GM21529 (cell line): ENCODE measurements around the gene AGBL1.

Experiments used
- ATAC-seq: cut with Tn5 transposase; IDR thresholded peaks from one replicate; pipeline ENCODE4 v1.9.1; 2021; ENCODE audit not compliant: unreplicated experiment

AGBL1 gene

DNA sequence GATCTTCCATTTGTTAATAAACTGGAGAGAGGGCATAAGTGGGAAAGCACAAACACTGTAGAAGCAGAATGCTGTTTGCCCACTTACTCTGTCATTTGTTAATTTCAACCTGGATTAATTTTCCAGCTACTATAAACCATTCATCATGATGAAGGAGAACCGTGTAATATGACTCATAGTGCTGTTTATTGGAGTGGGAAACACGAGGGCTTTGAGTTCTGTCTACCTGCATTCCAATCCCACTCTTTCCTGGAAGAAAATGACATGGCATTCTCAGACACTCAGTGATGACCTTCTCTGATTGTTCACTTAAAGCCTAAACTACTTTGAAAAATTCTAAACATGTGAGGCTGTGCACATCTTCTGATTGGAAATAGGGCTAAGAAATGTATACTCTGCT is 826.7 kb downstream of the AGBL1 start:
- no peak for ATAC-seq

GRCh38 chr15:86911022-86911421 is 831.4 kb downstream of the AGBL1 start:
- no peak for ATAC-seq

DNA sequence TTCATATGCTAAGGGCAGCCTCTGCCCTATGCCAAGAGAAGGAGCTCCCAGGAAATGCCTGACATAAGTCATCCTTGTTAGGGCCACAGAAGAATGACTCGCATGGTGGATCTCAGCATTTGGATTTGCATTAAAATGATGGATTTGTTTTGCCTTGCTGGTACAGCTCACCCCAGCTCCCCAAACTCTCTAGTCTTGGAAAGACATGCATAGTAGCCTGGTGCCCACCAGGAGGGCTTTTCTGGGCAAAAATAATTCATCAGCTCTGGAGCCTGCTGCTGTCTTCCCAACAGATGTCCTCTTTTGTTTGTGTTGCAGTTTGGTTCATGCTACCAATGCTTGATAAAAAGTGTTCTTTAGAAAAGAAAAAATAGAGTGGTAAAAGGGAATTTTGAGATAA is 833.0 kb downstream of the AGBL1 start:
- no peak for ATAC-seq

- no peak for ATAC-seq
Measured at GRCh38 chr15:86915811-86916331, 836.2 kb downstream of the AGBL1 start.

- ATAC-seq: no peak
Measured at GRCh38 chr15:86916671-86917360, 837.1 kb downstream of the AGBL1 start.

DNA sequence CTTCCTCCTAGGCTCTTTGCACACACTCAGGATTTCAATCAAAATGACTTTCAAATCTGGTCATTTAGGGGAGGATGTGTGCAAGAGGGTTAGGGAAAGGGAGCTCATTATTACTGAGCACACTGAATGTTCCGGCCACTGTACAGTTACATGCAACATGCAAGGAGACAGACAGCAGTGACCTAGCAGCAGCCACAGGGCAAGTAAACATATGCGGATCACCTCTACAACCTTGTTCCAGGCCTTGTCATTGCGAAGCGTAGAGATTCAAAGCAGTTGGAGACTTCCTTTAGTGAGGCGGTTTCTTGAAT is 837.6 kb downstream of the AGBL1 start:
- ATAC-seq: no peak

GRCh38 chr15:86919581-86919980 is 839.9 kb downstream of the AGBL1 start:
- no peak for ATAC-seq

- ATAC-seq: no peak
Measured at GRCh38 chr15:86929461-86929860, 849.8 kb downstream of the AGBL1 start.

DNA sequence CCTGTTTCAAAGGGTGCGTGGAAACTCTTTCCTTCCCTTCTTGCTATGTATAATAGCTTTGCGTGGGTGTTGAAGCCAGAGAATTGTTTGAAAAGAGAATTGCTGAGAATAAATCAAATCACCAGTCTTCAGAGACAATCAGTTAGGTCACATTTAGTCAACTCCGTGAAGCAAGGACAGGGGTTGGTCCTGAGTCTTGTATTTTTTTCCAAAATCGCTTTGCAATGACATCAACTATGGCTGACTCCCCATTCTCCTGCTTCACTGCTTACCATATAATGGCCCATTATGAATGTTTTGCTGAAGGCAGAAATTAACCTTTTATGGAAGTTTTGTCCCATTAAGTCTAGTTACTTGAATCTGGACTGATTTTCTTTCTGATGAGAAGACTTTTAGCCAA is 852.8 kb downstream of the AGBL1 start:
- ATAC-seq: no peak

GRCh38 chr15:86935841-86936240 is 856.2 kb downstream of the AGBL1 start:
- ATAC-seq: no peak

DNA sequence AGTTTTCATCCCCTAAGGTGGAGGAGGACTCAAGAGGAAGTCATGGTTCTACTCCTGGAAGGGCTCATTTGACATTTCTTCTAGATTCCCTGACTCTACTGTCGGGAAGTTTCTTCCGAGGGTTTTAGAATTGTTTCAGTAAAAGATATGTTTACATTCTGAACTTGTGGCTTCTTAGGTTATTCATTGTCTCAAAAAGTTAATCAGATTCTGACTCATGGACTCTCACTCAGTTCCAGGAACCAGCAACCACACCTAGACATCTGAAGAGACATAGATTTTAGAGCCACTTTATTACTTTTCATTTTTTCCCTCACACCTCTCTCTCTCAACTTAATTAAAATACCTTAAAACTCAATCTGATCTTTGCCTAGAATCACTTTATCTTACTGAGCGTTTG is 862.6 kb downstream of the AGBL1 start:
- no peak for ATAC-seq

- ATAC-seq: no peak
Measured at GRCh38 chr15:86948719-86949118, 869.0 kb downstream of the AGBL1 start.

GRCh38 chr15:86959254-86959653 is 879.6 kb downstream of the AGBL1 start:
- ATAC-seq: no peak

DNA sequence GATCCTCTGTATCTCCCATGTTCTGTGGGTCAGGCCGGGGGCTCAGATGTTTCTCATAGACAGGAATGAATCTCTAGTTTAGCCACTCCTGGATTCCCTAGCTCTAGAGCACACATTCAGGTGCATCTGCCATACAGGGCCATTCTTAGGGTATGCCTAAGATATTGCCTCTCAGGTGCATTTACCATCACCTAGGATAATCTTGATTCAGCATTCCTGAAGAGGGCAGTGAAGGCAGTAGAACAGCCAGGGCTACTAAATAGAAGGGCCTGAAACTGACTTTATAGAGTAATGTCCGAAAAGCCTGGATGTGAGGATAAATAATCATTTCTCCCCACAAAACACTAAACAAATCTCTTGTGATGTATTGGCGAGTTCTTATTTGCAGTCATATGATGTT is 882.0 kb downstream of the AGBL1 start:
- no peak for ATAC-seq

DNA sequence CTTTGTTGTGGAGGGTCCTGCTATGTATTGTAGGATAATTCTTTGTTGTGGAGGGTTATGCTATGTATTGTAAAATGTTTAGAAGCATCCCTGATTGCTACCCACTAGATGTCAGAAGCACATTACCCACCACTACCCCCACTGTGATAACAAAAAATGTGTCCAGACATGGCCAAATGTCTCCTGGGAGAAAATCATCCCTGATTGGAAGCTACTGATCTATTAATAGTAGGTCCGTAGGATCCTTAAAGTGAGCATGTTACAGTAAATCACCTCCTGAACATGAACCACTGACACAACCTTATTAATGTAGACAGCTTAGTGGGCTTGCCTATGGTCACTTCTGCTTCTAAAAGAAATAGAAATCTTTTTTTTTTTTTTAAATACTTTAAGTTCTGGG is 884.6 kb downstream of the AGBL1 start:
- no peak for ATAC-seq

DNA sequence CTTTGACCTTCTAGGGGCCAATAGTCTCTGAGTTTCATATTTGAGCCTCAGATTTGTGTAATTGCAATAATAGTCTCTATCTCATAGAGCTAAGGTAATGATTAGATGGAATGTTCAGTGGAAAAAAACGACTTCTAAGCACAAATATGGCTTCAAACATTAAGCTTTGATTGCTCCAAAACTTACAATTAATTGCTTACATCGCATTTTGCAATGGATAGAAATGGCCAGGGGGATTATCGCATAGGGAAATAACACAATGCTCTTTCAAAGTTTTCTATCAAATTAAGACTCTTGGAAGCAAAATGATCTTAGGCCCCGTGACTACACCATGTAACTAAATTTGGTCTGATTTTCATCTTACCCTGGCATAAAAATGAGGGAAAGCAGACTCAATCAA is 888.6 kb downstream of the AGBL1 start:
- no peak for ATAC-seq

DNA sequence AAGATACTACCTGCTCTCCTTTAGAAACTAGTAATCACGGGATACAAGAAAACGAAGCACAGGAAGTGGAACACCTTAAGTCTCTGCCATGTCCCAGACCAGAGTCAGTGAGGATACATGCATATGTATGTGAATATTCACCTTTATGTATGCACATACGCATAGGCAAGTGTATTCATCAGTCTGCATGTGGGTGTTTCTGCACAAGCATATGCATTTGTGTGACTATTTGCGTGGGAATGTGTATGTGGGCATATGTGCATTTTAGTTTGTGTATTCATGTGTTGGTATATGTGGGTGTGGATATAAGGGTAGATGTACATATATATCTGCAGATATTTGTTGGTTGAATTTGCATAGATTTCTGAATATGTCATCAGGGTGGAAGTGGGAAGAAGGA is 889.7 kb downstream of the AGBL1 start:
- ATAC-seq: no peak

DNA sequence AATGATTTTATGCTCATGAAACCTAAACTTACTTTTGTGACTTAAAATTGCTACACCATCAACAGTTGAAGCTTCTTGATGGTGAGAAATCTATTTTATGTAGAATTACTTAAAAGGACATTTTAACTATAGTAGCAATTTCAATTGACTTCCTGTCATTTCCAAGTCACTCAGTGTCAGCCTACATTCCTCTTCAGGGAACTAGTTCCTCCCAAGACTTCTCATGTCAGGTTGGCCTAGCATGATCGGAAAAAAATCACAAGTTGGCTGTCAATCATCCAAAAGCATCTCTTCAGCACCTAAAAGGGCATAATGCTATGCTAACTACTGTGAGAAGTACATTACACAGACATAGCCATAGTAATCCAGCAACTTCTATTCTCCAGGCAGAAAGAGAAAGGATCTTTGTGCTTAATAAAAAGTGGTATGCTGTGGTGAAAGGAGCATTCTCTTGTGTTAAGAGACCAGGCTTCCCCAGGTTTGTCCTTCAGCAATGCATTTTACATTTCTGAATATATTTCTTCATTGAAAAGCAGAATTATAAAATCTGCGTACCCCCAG is 893.7 kb downstream of the AGBL1 start:
- ATAC-seq: no peak

GRCh38 chr15:86988033-86988432 is 908.4 kb downstream of the AGBL1 start:
- ATAC-seq: no peak

- ATAC-seq: no peak
Measured at GRCh38 chr15:87021751-87022150, 942.1 kb downstream of the AGBL1 start.

GRCh38 chr15:87031540-87032230 is 952.0 kb downstream of the AGBL1 start:
- ATAC-seq: no peak

DNA sequence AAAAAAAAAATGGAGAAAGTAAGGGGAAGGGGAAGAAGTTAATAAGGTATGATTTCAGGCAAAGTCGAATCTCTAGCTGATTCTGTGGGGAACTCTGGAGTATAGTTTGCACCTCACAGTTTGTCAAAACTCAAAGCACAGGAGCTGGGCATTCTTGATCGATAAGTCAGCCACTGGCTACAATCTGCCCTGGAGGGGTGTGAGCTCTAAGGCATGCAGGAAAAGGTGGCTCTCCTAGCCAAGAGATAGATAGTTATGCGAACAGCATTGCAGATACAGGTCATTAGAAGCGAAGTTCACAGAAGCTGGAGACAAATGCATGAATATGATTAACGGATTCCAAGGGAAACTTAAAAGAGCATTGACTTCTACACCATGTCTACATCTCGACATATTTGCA is 952.6 kb downstream of the AGBL1 start:
- no peak for ATAC-seq
